IPS-NIHi7 (cell line): Measurements from ENCODE around the gene STPG2.
A peak's percentile ranks its signal among the peaks of the same experiment; 100 is the strongest.

Experiments
- DNase-seq: peaks from one replicate; pipeline ENCODE4 v3.0.0; 2012; ENCODE audit warnings: mixed read lengths; ENCODE audit errors: extremely low spot score

The STPG2 gene

DNA sequence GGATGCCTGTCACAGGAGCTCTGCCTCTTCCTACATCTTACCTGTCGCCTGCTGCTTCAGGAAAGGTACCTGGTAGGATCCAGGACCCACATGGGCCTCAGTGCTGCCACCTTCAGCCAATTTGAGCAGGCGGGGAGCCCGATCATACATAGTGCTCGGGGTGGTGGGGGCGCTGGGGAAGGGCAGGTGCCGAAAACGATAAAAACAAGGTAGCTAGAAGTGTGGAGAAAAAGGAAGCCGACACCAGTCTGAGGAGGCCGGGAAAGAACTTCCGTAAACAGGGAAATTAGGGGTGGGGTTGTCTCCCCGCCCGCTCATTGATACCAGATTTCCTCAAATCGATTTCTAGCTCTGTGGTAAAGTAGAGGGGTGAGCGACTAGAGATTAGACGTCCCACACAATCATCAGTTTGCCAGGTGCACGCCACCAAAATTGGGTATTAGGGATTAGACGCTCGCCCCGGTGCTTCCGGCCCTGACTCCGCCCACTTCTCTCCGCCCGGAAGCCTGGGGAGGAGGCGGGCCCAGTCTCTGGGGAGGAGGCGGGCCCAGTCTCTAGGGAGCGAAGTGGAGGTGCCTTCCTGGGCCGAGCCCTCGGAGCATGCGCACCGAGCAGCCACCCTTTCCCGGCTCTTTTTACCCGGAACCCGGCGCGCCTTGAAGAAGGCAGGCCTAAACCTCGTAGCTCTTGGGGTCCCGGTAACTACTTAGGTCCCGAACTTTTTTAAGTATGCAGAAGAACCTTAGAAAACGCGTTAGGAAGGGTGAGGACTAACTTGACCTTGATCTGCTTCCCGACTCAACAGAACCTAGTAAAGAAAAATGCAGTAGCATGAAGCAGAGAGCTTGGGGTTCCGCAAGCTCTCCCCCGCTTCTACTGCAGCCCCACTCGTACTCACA lies at the start of gene STPG2:
Gene STPG2, minus strand, starts transcription at position 476 of the 899 bp plus-strand sequence.
- peak; percentile 95 for DNase-seq

DNA sequence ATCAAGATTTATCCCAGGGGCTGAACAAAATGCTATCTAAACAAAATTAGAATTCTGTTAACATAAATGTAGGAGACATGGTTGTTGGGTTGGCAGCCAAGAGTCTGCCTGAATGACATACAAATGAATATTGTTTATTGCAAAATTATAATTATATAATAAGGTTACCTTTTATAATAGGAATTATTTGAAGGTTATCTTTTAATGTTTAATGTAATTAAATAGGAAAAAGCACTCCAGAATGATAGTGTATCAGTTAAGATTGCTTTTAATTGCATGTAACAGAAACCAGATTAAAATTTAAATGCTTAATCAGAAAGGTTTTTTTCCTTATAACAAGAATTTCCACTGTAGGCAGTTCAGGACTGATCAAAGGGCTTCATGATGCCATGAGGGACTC lies 42.0 kb upstream of the STPG2 start:
- DNase-seq: no peak

- no peak for DNase-seq
Observed at GRCh38 chr4:98181809-98182208, 38.5 kb upstream of the STPG2 start.

DNA sequence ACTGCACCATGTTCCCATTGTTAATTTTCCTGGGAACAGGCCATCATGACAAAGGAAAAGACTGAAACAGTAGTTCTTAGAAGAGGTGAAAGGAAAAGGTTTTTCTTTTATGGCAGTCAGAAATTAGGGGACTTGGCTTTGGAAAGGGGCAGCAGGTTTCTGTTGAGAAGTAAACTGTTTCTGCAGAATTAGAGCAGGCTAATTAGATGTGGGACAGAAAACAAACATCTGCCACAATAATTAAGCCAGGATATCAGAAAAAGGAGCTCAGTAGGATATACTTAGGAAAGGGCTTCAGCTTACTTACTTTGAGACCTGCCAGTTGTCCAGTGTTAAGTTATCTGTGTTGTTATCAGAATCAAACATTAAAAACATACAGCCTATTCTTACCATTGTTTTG lies 36.7 kb upstream of the STPG2 start:
- DNase-seq: no peak

- DNase-seq: no peak
Observed at GRCh38 chr4:98176531-98176930, 33.3 kb upstream of the STPG2 start.

GRCh38 chr4:98170035-98170434 lies 26.8 kb upstream of the STPG2 start:
- DNase-seq: no peak

- DNase-seq: no peak
Observed at GRCh38 chr4:98166731-98167041, 23.4 kb upstream of the STPG2 start.

- DNase-seq: no peak
Observed at GRCh38 chr4:98166025-98166730, 22.9 kb upstream of the STPG2 start.

- DNase-seq: no peak
Observed at GRCh38 chr4:98162696-98163095, 19.4 kb upstream of the STPG2 start.

DNA sequence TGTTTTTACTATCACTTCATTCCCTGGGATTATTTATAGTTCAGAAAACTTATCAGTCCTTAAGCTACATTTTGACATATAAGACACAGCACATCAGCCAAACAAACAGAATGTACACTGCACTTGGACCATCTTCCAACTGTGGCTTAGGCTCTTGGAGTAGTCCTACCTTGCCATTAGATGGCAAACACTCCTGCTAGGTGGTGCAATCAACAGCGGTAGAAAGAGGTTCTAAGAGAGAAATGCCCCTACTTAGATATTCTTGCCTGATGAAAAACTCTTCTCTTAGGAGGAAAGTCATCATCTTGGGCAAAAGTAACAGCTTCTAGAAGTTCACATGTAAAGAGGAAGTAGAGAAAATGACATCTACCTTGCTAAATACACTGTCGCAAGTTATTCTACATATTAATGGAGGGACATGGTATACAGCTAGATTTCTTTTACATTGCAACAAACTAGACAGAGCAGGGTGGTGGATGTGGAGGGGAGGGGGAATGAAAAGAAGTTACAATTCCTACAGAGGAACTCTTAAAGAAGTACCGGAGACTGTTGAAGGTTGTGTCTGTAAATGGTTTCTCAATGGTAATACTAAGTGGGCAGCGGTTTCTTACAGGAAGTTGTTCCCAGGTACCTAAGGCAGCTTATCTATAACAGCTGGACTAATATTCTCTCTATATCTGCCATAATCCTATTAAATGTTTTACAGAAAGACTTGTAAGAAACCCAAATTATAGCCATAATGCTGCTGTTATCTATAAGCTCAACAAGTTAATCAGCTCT lies 8.1 kb upstream of the STPG2 start:
- no peak for DNase-seq

DNA sequence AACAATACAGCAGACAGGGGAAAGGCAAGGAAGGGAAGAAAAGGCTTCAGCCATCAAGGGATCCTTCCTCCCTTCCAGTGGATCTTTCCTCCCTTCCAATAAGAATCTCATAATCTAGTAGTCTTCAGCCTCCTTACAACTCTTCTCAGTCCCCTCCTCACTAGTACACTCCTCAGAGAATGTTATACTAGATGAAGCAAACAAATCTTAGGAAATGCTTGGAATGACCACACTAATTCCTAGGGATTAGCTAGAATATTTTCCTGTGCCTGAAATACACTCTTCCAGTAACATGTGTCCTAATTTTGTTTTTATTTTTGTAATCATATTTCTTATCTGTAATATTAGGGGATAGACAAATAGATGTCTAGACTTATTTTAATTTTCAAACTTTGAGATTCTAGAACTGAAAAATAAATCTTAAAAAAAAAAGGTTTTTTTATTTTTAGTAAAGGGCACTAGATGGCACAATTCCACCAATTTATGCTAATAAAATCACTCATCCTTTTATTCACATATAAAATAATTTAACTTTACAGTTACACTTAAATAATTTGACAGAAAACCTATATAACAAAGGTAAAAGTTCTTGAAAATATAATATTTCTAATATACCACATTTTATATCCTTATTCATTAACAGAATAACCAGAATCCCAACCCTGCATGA lies 7.0 kb upstream of the STPG2 start:
- DNase-seq: no peak

GRCh38 chr4:98148856-98149255 lies 5.6 kb upstream of the STPG2 start:
- no peak for DNase-seq

DNA sequence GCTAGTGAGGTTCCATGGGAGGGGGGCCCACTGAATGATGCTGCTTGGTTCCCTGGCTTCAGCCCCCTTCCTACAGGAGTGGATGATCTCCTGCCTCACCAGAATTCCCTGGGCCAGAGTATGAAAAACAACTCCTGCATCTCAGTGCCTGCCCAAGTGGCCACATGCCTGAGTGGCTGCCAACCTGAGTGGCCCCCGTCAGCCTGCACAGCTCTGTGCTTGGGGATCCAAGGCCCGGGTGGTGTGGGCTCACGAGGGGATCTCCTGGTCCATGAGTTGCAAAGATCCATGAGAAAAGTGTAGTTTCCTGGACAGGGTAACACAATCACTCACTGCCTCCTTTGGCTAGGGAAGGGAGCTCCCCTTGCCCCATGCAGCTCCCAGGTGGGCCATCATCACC lies 17.1 kb downstream of the STPG2 start:
- DNase-seq: no peak

DNA sequence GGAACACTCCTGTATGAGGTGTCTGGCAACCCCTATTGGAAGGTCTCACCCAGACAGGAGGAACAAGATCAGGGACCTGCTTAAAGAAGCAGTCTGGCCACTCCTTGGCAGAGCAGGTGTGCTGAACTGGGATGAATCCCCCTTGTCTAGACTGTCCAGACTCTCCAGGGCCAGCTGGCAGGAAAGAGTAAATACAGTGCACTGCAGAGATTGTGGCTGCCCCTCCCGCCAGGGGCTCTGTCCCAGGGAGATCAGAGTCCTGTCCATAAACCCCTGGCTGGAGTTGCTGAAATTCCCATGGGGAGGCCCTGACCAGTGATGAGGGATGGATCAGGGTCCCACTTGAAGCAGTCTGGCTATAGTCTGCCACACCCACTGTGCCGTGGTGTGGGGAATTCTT lies 17.7 kb downstream of the STPG2 start:
- DNase-seq: no peak

GRCh38 chr4:98117363-98117762 lies 25.9 kb downstream of the STPG2 start:
- DNase-seq: no peak

DNA sequence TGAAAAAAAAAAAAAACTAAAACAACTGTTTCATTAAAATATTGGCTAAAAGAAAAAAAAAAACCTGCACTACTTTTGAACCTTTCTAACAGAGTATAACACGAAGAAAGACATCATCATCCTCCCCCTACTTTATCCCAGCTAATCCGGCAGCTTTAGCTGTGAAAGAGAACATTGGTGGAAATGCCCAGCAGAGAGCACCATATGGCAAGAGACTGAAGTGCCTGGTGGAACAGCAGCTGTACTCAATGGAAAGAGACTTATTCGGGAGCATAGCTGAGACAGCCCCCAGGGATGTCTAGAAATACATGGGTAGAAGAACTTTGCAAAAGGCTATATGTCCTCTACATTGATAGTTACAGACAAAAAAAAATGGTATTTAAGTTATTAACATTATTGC lies 30.3 kb downstream of the STPG2 start:
- DNase-seq: peak; percentile 30

DNA sequence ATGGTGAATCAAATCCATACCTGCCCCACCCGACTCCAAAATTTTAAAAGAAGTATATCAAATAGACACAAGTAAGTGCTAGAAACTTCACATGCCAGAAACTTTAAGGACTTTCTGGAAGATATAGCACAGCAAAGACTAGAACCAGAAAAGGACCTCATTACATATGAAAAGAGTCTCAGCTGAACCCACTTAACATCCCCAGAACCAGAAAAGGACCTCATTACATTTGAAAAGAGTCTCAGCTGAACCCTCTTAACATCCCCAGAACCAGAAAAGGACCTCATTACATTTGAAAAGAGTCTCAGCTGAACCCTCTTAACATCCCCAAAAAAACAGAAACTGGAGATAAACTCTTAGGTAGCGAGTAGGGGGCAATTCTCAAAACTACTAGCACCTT lies 32.3 kb downstream of the STPG2 start:
- no peak for DNase-seq

GRCh38 chr4:98110214-98110613 lies 33.1 kb downstream of the STPG2 start:
- no peak for DNase-seq

- no peak for DNase-seq
Observed at GRCh38 chr4:98102660-98103059, 40.6 kb downstream of the STPG2 start.

- no peak for DNase-seq
Observed at GRCh38 chr4:98101988-98102387, 41.3 kb downstream of the STPG2 start.

GRCh38 chr4:98098764-98099163 lies 44.5 kb downstream of the STPG2 start:
- no peak for DNase-seq

GRCh38 chr4:98094118-98094517 lies 49.2 kb downstream of the STPG2 start:
- DNase-seq: no peak
